SH-SY5Y (cell line): ENCODE results near the gene CDK14.

ENCODE experiments used
- GATA2 ChIP-seq: IDR thresholded peaks from 2 replicates; pipeline ENCODE4 v1.6.1; 2011; ENCODE audit warnings: mild to moderate bottlenecking, low read depth, low read length
- GATA3 ChIP-seq: IDR thresholded peaks from 2 replicates; pipeline ENCODE4 v1.6.1; 2011; ENCODE audit warnings: low read depth, mild to moderate bottlenecking, low read length, moderate library complexity

DNA sequence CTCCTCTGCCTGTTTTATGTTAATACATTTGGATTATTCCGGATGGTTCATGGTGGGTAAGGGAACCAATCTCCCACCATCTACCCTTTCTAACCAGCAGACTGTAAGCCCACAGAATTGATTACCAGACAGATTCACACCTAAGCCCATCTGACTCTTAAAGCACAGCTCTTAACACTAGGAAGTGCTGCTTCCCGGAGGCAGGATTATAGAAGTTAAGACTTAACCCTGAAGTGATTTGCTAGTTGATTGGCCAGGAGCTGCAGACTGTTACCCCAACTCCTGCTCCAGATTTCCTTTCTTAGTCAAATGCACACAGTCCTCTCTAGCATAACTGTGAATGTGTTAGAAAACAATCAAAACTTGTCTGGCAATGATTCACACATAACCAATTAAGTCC lies 221.7 kb downstream of the CDK14 start:
- TF ChIP-seq GATA2 (no peak), GATA3 (no peak)
